ENCODE measurements around the gene FN3KRP. TPM values are rescaled to one million over a fixed set of nuclear protein-coding genes. Genes with fewer than 3 reads are reported as not detected.

Gene FN3KRP
- polyA plus RNA-seq, 1 of the 3 experiments (the other 2 are of a cell fraction): 68.2 TPM

DNA sequence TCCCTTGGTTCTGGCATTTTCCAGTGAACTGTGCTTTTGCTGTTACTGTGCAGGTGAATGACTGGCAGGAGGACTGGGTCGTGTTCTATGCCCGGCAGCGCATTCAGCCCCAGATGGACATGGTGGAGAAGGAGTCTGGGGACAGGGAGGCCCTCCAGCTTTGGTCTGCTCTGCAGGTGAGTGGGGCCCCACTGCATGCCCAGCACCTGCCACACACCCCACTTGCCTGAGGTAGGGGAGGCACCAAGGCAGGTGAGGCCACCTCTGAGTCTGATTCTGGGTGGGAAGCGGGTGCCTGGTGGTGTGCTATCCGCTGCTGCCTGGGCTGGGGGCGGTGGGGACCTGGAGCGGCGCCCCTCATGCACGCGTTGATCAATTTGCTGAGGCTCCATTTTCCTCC, 9.9 kb downstream of the FN3KRP start:
- 98% methylated on average over 10 of the region's 10 CpGs for WGBS (ENCODE audit: low lambda C conversion rate)
- CTCF ChIA-PET: interaction anchor here (1.1 to 1.2 kb wide), 2 partner anchors 14 to 58 kb away, joined by 3 to 4 read pairs; no protein-coding TSS in a partner anchor

DNA sequence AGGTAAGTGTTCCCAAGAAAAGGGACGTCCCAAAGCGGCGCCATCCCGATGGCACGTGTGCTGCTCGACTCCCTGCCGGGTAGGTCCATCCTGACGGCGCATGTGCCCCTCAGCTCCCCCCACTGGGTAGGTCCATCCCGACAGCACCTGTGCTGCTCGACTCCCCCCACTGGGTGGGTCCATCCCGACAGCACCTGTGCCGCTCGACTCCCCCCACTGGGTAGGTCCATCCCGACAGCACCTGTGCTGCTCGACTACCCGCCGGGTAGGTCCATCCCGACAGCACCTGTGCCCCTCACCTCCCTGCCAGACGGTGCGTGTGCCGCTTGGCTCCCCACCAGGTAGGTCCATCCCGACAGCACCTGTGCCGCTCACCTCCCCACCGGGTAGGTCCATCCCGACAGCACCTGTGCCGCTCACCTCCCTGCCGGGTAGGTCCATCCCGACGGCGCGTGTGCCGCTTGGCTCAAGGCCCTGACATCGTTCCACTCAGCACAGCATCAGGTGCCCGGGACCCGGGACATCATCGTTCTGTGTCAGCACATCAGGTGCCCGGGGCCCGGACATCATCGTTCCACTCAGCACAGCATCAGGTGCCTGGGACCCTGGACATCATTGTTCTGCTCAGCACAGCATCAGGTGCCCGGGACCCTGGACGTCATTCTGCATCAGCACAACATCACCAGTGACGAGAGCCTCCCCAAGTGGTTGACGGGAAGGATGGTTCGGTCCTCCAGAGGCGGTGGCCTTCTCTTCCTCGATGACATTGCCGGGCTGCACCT, 13.2 kb downstream of the FN3KRP start:
- Histone ChIP-seq H3K79me2 (ENCODE audit: insufficient read depth) (no peaks in the 10 kb centered on the region), H3K4me2 (no peak overlapping the region), H3K36me3 (replicated peaks in 1 of 2; ENCODE audit: control insufficient read depth in 1 of 2, insufficient read depth in 2 of 2, low read length in 1 of 2) (peaks cover 17 to 31% of the 10 kb centered on the region in 2 experiments), H2AFZ (ENCODE audit: low read depth) (no peak overlapping the region), H3K27ac (ENCODE audit: low read depth in 2 of 2, low read length in 1 of 2) (no peak overlapping the region), H3K9ac (no peak overlapping the region), H3F3A (replicated peaks; ENCODE audit: insufficient read depth) (no peaks in the 10 kb centered on the region), H3K27me3 (ENCODE audit: insufficient read depth) (no peaks in the 10 kb centered on the region), H3K4me1 (ENCODE audit: control insufficient read depth in 1 of 2, insufficient read depth in 2 of 2, low read depth in 1 of 2, low read length in 1 of 2) (no peaks in the 10 kb centered on the region), H4K20me1 (ENCODE audit: insufficient read depth) (no peaks in the 10 kb centered on the region), H3K9me3 (0 out of 2 replicates have a peak, but pooled peaks cover 4% of the 10 kb centered on the region), H3K4me3 (ENCODE audit: low read depth in 2 of 2, low read length in 1 of 2) (no peak overlapping the region), H3K9me2 (no peaks in the 10 kb centered on the region)
- ChIA-PET CTCF (interaction anchor here (1.1 kb wide), 1 partner anchor 13 kb away, joined by 3 read pairs; the partner anchor contains the start of gene FN3KRP), POLR2A (no interaction called here)
- no peak for DNase-seq
- 88% methylated on average over 46 of the region's 48 CpGs for WGBS (ENCODE audit: low lambda C conversion rate)
- no peak for TF ChIP-seq PBX3 (IDR thresholded peaks at IDR 0.05)
- no peak for TF ChIP-seq POLR2AphosphoS5 (IDR thresholded peaks at IDR 0.05; ENCODE audit: low read depth, low read length)
- TF ChIP-seq NFIC (IDR thresholded peaks at IDR 0.05; ENCODE audit: borderline replicate concordance): no peak
- TF ChIP-seq, protein P1, sequence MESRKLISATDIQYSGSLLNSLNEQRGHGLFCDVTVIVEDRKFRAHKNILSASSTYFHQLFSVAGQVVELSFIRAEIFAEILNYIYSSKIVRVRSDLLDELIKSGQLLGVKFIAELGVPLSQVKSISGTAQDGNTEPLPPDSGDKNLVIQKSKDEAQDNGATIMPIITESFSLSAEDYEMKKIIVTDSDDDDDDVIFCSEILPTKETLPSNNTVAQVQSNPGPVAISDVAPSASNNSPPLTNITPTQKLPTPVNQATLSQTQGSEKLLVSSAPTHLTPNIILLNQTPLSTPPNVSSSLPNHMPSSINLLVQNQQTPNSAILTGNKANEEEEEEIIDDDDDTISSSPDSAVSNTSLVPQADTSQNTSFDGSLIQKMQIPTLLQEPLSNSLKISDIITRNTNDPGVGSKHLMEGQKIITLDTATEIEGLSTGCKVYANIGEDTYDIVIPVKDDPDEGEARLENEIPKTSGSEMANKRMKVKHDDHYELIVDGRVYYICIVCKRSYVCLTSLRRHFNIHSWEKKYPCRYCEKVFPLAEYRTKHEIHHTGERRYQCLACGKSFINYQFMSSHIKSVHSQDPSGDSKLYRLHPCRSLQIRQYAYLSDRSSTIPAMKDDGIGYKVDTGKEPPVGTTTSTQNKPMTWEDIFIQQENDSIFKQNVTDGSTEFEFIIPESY (IDR thresholded peaks at IDR 0.05; ENCODE audit: borderline replicate concordance, low read depth): no peak
- no peak for TF ChIP-seq FOXJ3 (CRISPR knock-in tag; IDR thresholded peaks at IDR 0.05)
- TF ChIP-seq, protein P2, sequence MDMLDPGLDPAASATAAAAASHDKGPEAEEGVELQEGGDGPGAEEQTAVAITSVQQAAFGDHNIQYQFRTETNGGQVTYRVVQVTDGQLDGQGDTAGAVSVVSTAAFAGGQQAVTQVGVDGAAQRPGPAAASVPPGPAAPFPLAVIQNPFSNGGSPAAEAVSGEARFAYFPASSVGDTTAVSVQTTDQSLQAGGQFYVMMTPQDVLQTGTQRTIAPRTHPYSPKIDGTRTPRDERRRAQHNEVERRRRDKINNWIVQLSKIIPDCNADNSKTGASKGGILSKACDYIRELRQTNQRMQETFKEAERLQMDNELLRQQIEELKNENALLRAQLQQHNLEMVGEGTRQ (IDR thresholded peaks at IDR 0.05; ENCODE audit: borderline replicate concordance, low read depth, low read length): no peak
- no peak for TF ChIP-seq RAD21 (IDR thresholded peaks at IDR 0.05; ENCODE audit: low read length)
- TF ChIP-seq, protein P3, sequence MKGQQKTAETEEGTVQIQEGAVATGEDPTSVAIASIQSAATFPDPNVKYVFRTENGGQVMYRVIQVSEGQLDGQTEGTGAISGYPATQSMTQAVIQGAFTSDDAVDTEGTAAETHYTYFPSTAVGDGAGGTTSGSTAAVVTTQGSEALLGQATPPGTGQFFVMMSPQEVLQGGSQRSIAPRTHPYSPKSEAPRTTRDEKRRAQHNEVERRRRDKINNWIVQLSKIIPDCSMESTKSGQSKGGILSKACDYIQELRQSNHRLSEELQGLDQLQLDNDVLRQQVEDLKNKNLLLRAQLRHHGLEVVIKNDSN (IDR thresholded peaks at IDR 0.05; ENCODE audit: borderline replicate concordance, low read depth): no peak
- TF ChIP-seq RFX5 (IDR thresholded peaks at IDR 0.05; ENCODE audit: low read length): no peak
- TF ChIP-seq MXI1 (IDR thresholded peaks at IDR 0.05; ENCODE audit: low read depth, low read length): no peak
- TF ChIP-seq, protein P4, sequence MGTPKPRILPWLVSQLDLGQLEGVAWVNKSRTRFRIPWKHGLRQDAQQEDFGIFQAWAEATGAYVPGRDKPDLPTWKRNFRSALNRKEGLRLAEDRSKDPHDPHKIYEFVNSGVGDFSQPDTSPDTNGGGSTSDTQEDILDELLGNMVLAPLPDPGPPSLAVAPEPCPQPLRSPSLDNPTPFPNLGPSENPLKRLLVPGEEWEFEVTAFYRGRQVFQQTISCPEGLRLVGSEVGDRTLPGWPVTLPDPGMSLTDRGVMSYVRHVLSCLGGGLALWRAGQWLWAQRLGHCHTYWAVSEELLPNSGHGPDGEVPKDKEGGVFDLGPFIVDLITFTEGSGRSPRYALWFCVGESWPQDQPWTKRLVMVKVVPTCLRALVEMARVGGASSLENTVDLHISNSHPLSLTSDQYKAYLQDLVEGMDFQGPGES (IDR thresholded peaks at IDR 0.05; ENCODE audit: low read depth, low read length): no peak

More for the DNA sequence above, 9.9 kb downstream of the FN3KRP start:
- POLR2A ChIA-PET: no interaction called here
- Histone ChIP-seq H3K36me3 (replicated peaks in 1 of 2; ENCODE audit: control insufficient read depth in 1 of 2, insufficient read depth in 2 of 2, low read length in 1 of 2) (peaks cover 22 to 26% of the 10 kb centered on the region in 2 experiments), H3K9ac (no peak overlapping the region), H3K4me1 (ENCODE audit: control insufficient read depth in 1 of 2, insufficient read depth in 2 of 2, low read depth in 1 of 2, low read length in 1 of 2) (no peaks in the 10 kb centered on the region), H3K4me2 (no peak overlapping the region), H3K9me2 (no peaks in the 10 kb centered on the region), H3F3A (replicated peaks; ENCODE audit: insufficient read depth) (no peaks in the 10 kb centered on the region), H3K4me3 (ENCODE audit: low read depth in 2 of 2, low read length in 1 of 2) (no peak overlapping the region), H3K27me3 (ENCODE audit: insufficient read depth) (no peaks in the 10 kb centered on the region), H2AFZ (ENCODE audit: low read depth) (no peak overlapping the region), H3K9me3 (no peaks in the 10 kb centered on the region), H3K79me2 (ENCODE audit: insufficient read depth) (no peaks in the 10 kb centered on the region), H4K20me1 (ENCODE audit: insufficient read depth) (no peaks in the 10 kb centered on the region), H3K27ac (ENCODE audit: low read depth in 2 of 2, low read length in 1 of 2) (no peak overlapping the region)
- TF ChIP-seq ELF1 (IDR thresholded peaks at IDR 0.05): no peak
- no peak for TF ChIP-seq TAF1 (IDR thresholded peaks at IDR 0.05; ENCODE audit: borderline replicate concordance, low read depth, low read length)
- TF ChIP-seq TEAD4 (IDR thresholded peaks at IDR 0.05; ENCODE audit: borderline replicate concordance, insufficient read depth): no peak
- no peak for TF ChIP-seq POLR2AphosphoS5 (IDR thresholded peaks at IDR 0.05; ENCODE audit: low read depth, low read length)
- no peak for TF ChIP-seq EP300 (IDR thresholded peaks at IDR 0.05; ENCODE audit: borderline replicate concordance in 1 of 2, low read depth in 1 of 2, low read length in 1 of 2)
- TF ChIP-seq SMC3 (IDR thresholded peaks at IDR 0.05; ENCODE audit: low read depth, low read length): no peak
- TF ChIP-seq RAD21 (IDR thresholded peaks at IDR 0.05; ENCODE audit: low read length): no peak
- no peak for TF ChIP-seq CHD2 (IDR thresholded peaks at IDR 0.05; ENCODE audit: low read length, partially characterized antibody)
- TF ChIP-seq FOXM1 (IDR thresholded peaks at IDR 0.05; ENCODE audit: low read depth): no peak
- TF ChIP-seq, protein P3 (IDR thresholded peaks at IDR 0.05; ENCODE audit: borderline replicate concordance, low read depth): no peak
- TF ChIP-seq GATA2 (CRISPR knock-in tag; IDR thresholded peaks at IDR 0.05): no peak
- TF ChIP-seq TCF12 (IDR thresholded peaks at IDR 0.05): no peak
- TF ChIP-seq, protein P4 (IDR thresholded peaks at IDR 0.05; ENCODE audit: low read depth, low read length): no peak
- DNase-seq: no peak

Measured in SK-N-SH (cell line).